Ovary (tissue), 9 donors: ENCODE measurements around the gene OR4D11. TPM values are rescaled to one million over a fixed set of nuclear protein-coding genes. Genes with fewer than 3 reads are reported as not detected.
"Not testable (repeated sequence)": the region's sequence is repeated elsewhere in the genome, so short reads cannot be mapped to it uniquely, and the experiment has no call there.

Experiments
- DNase-seq, 5 donors: peaks; one replicate each; pipeline ENCODE4 v3.0.0-alpha.2; 2019 to 2020
- H3K27ac ChIP-seq, 2 donors: fragments of 200-600 bp; one replicate each; pipeline versions ENCODE4 v1.5.1 to v1.8.0; 2019 to 2022
- H3K27me3 ChIP-seq: fragments of 200-600 bp; one replicate; pipeline ENCODE4 v1.8.0; 2022
- H3K36me3 ChIP-seq: fragments of 200-600 bp; sonication (generic); one replicate; pipeline ENCODE4 v1.5.1; 2019
- H3K4me1 ChIP-seq: one replicate; pipeline ENCODE4 v1.8.1; 2013; ENCODE audit warnings: mild to moderate bottlenecking, moderate library complexity; ENCODE audit not compliant: insufficient read depth
- H3K4me3 ChIP-seq: fragments of 200-600 bp; sonication (generic); one replicate; pipeline ENCODE4 v1.5.1; 2017
- H3K9me3 ChIP-seq, 2 donors: fragments of 200-600 bp in 1 of 2; sonication (generic) in 1 of 2; one replicate each; pipeline versions ENCODE4 v1.5.1 to v1.8.1; 2013 to 2019; ENCODE audit warnings: mild to moderate bottlenecking in 1 of 2, moderate library complexity in 1 of 2
- EP300 ChIP-seq: sonication (generic); formaldehyde crosslinking; IDR thresholded peaks from one replicate; pipeline ENCODE4 v1.6.1; 2017; ENCODE audit warnings: antibody characterized with exemption
- POLR2A ChIP-seq: fragments of 450-650 bp; IDR thresholded peaks from one replicate; pipeline ENCODE4 v1.6.1; 2017; ENCODE audit warnings: antibody characterized with exemption, mild to moderate bottlenecking, moderate library complexity
- WGBS, 3 donors: extraction: QIAGEN DNeasy Blood & Tissue Kit in 1 of 3; methylation state at CpG; one replicate each; pipeline versions ENCODE4 v1.1.5 to v1.1.7; 2013 to 2017; 5-methylcytosine and 5-hydroxymethylcytosine counted together
- intact Hi-C, 4 donors: fragments of 100-400 bp; cut with DNase I; formaldehyde crosslinking; loops; one replicate each; pipeline versions ENCODE4 v1.11.0 to v1.15.1; 2022 to 2023
- polyA plus RNA-seq, 2 donors: library from polyadenylated mRNA; stranded (reverse); fragments of 200-250 nt in 1 of 2; fragments of 350-450 nt in 1 of 2; fragmentation: Illumina TruSeq in 1 of 2; extraction: RNeasy Lipid Tissue Mini Kit (QIAGEN cat#74804) in 1 of 2; gene quantifications; one replicate each; pipeline ENCODE4 v1.2.3, GENCODE V29; 2013 to 2014
- total RNA-seq, 7 donors: library from RNA; depleted of rRNA in 2 of 7; stranded (reverse); fragments of >200 nt in 2 of 7; fragmentation: NEBNext Ultra II Directional in 3 of 7; extraction: Animal tissue kit (Norgen Biotek cat#: 25700) in 3 of 7; gene quantifications; one replicate each; pipeline versions ENCODE4 v1.1.0 to v1.2.4, GENCODE V29; 2016 to 2023
- TF ChIP-seq, protein P1 (sequence below), 3 donors: fragments of 450-650 bp in 2 of 3; fragments of 200-600 bp in 1 of 3; IDR thresholded peaks; one replicate each; pipeline versions ENCODE4 v1.5.1 to v1.8.0; 2016 to 2022; ENCODE audit warnings: antibody characterized with exemption in 3 of 3, mild to moderate bottlenecking in 1 of 3
- donor health status: DM: no; HTN: no; CAD: no; lungs with moderate emphysema.
- donor health status: DM: no; HTN: no; CAD: no.
- donor health status: Bipolar disorder and iron deficiency.
- donor health status: DM: yes; HTN: yes; CAD: no.
- donor health status: DM: no; HTN: no; CAD: no.
- donor health status: DM: yes; HTN: yes; CAD: no.

Gene OR4D11
- total and polyA plus RNA-seq, 9 donors = not detected

DNA sequence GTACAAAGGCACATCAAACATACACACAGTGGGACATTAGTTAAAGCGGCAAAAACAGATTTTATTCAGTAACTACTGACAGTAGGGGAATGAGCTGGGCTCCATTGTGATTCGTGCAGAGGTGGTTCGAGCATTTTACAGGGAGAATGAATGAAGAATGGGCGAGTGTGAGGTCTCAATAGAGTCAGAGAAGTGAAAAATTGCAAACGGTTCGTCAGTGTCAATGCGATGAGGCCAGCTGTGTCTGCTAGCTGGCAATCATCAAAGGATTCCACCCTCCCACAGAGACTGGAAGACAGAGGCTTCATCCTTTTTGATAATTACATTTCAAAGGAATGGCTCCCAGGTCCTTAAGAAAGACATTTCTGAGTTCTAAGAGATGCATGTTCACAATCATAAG is 25.3 kb downstream of the OR4D11 start:
- no peaks in the 10 kb centered on the region for H3K9me3 ChIP-seq
- no peak overlapping the region for H3K27ac ChIP-seq
- 42 to 52% (median 46%) methylated on average over 7 of the region's 7 CpGs for WGBS, 3 donors
- no peak for DNase-seq
- H3K4me3 ChIP-seq = no peak overlapping the region
- no peaks in the 10 kb centered on the region for H3K27me3 ChIP-seq
- TF ChIP-seq, protein P1, sequence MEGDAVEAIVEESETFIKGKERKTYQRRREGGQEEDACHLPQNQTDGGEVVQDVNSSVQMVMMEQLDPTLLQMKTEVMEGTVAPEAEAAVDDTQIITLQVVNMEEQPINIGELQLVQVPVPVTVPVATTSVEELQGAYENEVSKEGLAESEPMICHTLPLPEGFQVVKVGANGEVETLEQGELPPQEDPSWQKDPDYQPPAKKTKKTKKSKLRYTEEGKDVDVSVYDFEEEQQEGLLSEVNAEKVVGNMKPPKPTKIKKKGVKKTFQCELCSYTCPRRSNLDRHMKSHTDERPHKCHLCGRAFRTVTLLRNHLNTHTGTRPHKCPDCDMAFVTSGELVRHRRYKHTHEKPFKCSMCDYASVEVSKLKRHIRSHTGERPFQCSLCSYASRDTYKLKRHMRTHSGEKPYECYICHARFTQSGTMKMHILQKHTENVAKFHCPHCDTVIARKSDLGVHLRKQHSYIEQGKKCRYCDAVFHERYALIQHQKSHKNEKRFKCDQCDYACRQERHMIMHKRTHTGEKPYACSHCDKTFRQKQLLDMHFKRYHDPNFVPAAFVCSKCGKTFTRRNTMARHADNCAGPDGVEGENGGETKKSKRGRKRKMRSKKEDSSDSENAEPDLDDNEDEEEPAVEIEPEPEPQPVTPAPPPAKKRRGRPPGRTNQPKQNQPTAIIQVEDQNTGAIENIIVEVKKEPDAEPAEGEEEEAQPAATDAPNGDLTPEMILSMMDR (IDR thresholded peaks at IDR 0.05) = no peak
- TF ChIP-seq EP300 (no peak), POLR2A (no peak)
- no peaks in the 10 kb centered on the region for H3K4me1 ChIP-seq
- intact Hi-C loops = no loop called here
- H3K36me3 ChIP-seq = no peaks in the 10 kb centered on the region

DNA sequence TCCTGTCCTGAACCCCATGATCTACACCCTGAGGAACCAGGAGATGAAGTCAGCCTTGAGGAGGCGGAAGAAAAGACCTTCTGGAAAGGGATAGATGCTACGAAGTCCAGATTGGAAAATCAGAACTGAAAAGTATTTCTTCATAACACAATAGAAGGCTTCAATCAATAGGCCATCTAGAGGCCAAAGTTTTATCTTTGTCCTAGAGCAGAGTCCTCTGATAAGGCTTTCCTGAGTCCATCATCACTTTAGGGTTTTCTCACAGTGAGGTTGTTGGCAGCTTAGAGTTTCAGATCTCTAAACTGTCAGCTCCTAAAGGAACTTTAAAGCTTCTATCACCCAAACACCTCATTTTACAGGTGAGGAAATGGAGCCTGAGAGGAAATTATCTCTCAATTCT is 29.2 kb downstream of the OR4D11 start:
- H3K4me3 ChIP-seq = no peak overlapping the region
- no peak overlapping the region for H3K27ac ChIP-seq
- WGBS, 3 donors = 80 to 91% (median 84%) methylated on average over 2 of the region's 2 CpGs
- H3K9me3 ChIP-seq = no peaks in the 10 kb centered on the region
- no peaks in the 10 kb centered on the region for H3K27me3 ChIP-seq
- intact Hi-C loops = loop anchor here in 1 of 4 donors (10.0 kb wide), 1 partner anchor 272 kb away; no protein-coding TSS in a partner anchor
- DNase-seq = no peak
- TF ChIP-seq EP300 (no peak), POLR2A (no peak)
- TF ChIP-seq, protein P1 (IDR thresholded peaks at IDR 0.05) = no peak
- H3K4me1 ChIP-seq = no peaks in the 10 kb centered on the region
- H3K36me3 ChIP-seq = no peaks in the 10 kb centered on the region

DNA sequence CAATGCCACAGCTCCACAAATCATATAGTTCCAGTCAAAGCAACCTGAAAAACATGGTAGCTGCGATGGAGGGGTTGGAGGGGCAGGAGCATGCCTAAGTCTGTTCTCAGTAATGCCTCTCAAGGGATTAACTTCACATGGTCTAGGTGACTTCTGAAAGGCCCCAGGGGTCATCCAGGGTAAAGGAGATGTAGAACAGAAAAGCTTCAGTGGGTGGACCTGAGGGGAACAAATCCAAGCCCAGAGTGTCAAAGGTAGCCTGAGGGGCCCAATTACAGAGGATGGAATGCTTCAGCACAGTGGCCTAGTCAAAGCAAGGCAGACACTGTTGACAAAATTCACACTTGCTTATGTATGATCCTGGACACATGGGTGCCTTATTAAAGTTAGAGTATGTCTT is 31.3 kb downstream of the OR4D11 start:
- no peaks in the 10 kb centered on the region for H3K9me3 ChIP-seq
- peaks cover 3% of the 10 kb centered on the region for H3K4me1 ChIP-seq
- WGBS, 3 donors = 37 to 59% (median 49%) methylated on average over 1 of the region's 1 CpG
- H3K36me3 ChIP-seq = no peaks in the 10 kb centered on the region
- no peaks in the 10 kb centered on the region for H3K27me3 ChIP-seq
- H3K27ac ChIP-seq = no peak overlapping the region
- intact Hi-C loops = loop anchor here in 2 of 4 donors (5.0 to 10.0 kb wide), 3 partner anchors 83 to 270 kb away; partner anchors contain the start of genes OSBP (in 1 of the 2) and PATL1 (in 1 of the 2)
- DNase-seq = no peak
- no peak overlapping the region for H3K4me3 ChIP-seq
- TF ChIP-seq POLR2A (no peak), EP300 (no peak)
- TF ChIP-seq, protein P1 (IDR thresholded peaks at IDR 0.05) = no peak

DNA sequence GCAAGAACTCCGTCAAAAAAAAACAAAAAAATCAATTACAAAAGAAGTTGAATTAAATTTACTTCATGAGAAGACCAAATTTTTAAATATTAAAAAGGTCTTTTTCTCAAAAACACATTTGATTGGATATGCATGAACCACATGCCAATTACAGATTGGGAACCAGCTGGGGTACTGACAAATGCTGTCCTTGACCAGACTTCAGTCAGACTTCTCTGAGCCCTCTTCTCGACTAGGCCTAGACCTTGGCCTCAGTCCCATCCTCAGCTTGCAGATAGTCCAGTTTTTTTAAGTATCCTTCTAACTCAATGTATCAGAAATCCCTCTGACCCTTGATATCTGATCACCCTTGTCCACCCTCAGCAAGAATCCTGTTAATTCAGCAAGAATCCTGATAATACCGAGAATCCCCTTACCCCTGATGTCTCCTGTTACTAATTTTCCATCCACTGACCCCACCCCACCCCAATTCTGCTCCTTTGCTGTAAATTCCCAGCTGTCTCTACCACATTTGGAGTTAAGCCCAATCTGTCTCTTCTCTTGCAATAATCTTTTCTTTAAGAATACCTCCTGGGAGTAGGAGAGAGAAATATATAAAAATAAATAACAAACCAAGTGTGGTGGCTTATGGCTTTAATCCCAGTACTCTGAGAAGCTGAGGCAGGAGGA is 38.9 kb downstream of the OR4D11 start:
- TF ChIP-seq, protein P1 (IDR thresholded peaks at IDR 0.05) = no peak
- TF ChIP-seq POLR2A (no peak), EP300 (no peak)

DNA sequence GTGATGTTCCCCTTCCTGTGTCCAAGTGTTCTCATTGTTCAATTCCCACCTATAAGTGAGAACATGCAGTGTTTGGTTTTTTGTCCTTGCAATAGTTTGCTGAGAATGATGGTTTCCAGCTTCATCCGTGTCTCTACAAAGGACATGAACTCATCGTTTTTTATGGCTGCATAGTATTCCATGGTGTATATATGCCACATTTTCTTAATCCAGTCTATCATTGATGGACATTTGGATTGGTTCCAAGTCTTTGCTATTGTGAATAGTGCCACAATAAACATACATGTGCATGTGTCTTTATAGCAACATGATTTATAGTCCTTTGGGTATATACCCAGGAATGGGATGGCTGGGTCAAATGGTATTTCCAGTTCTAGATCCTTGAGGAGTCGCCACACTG is 40.3 kb downstream of the OR4D11 start:
- intact Hi-C loops = loop anchor here in 1 of 4 donors (10.0 kb wide), 1 partner anchor 121 kb away; the partner anchor contains the start of gene PATL1

More for the DNA sequence above, 38.9 kb downstream of the OR4D11 start:
- intact Hi-C loops = loop anchor here in 1 of 4 donors (10.0 kb wide), 1 partner anchor 123 kb away; the partner anchor contains the start of gene PATL1
- Histone ChIP-seq H3K9me3 (no peaks in the 10 kb centered on the region), H3K27ac (no peak overlapping the region), H3K4me1 (peaks cover 9% of the 10 kb centered on the region), H3K27me3 (no peaks in the 10 kb centered on the region), H3K36me3 (no peaks in the 10 kb centered on the region), H3K4me3 (no peak overlapping the region)
- 26 to 42% (median 30%) methylated on average over 3 of the region's 3 CpGs for WGBS, 3 donors
- DNase-seq = no peak

More for the DNA sequence above, 40.3 kb downstream of the OR4D11 start:
- H3K27me3 ChIP-seq, H3K9me3 ChIP-seq, H3K27ac ChIP-seq, DNase-seq, H3K4me3 ChIP-seq, H3K36me3 ChIP-seq: not testable (repeated sequence)
- WGBS, 3 donors = 84 to 95% (median 93%) methylated on average over 3 of the region's 3 CpGs
- peaks cover 11% of the 10 kb centered on the region for H3K4me1 ChIP-seq
